Activated B cell treated with CpG ODN at 0.5 μM for 24 hours (primary cell): ENCODE data around the gene BRME1. TPM values are rescaled to one million over a fixed set of nuclear protein-coding genes. Genes with fewer than 3 reads are reported as not detected.

Experiments
- ATAC-seq: fragments of 200-7000 bp; cut with Tn5 transposase; one replicate; pipeline ENCODE4 v1.10.0; 2021; ENCODE audit warnings: low read depth, mild to moderate bottlenecking, moderate library complexity
- CTCF ChIA-PET: fragments of 350-600 bp; sonication (Branson Sonifier 250); formaldehyde crosslinking; loops from one replicate; lab custom pipeline; 2021; ENCODE audit warnings: antibody characterized with exemption; lab: Charles Lee
- POLR2A ChIA-PET: fragments of 350-600 bp; sonication (Branson Sonifier 250); formaldehyde crosslinking; loops from one replicate; lab custom pipeline; 2021; ENCODE audit warnings: antibody characterized with exemption; lab: Charles Lee
- DNase-seq: peaks from one replicate; pipeline ENCODE4 v3.0.0; 2022
- H3K27ac Mint-ChIP-seq: one replicate; pipeline ENCODE4 v1.8.0; 2020; ENCODE audit warnings: mixed read lengths
- H3K27me3 Mint-ChIP-seq: one replicate; pipeline ENCODE4 v1.8.0; 2021; ENCODE audit warnings: mixed read lengths
- H3K36me3 Mint-ChIP-seq: one replicate; pipeline ENCODE4 v1.8.0; 2021; ENCODE audit warnings: low read depth, mixed read lengths
- H3K4me1 Mint-ChIP-seq: one replicate; pipeline ENCODE4 v1.8.0; 2021; ENCODE audit warnings: mixed read lengths
- H3K4me3 Mint-ChIP-seq: one replicate; pipeline ENCODE4 v1.8.0; 2020; ENCODE audit warnings: mild to moderate bottlenecking, mixed read lengths
- H3K9me3 Mint-ChIP-seq: one replicate; pipeline ENCODE4 v1.8.0; 2020; ENCODE audit warnings: mixed read lengths
- CTCF ChIP-seq: fragments of 200-600 bp; IDR thresholded peaks from one replicate; pipeline ENCODE4 v1.8.0; 2022; ENCODE audit warnings: antibody characterized with exemption, mild to moderate bottlenecking
- intact Hi-C: fragments of 100-400 bp; cut with micrococcal nuclease; formaldehyde crosslinking; loops from one replicate; pipeline ENCODE4 v1.15.1; 2024
- total RNA-seq: library from RNA; stranded (reverse); gene quantifications from 2 replicates; pipeline ENCODE4 v1.2.3, GENCODE V29; 2022

BRME1 gene
- total RNA-seq, 1 donor from 2014 or later: 2.0 TPM

- no peaks in the 10 kb centered on the region for H3K27me3 Mint-ChIP-seq
- no peak for ATAC-seq
- CTCF ChIA-PET: no interaction called here
- no peak overlapping the region for H3K4me3 Mint-ChIP-seq
- peaks cover 68% of the 10 kb centered on the region for H3K36me3 Mint-ChIP-seq
- no peak overlapping the region for H3K27ac Mint-ChIP-seq
- POLR2A ChIA-PET: no interaction called here
- no peak for TF ChIP-seq CTCF
- no peaks in the 10 kb centered on the region for H3K4me1 Mint-ChIP-seq
- intact Hi-C loops: no loop called here
- peaks cover 3% of the 10 kb centered on the region for H3K9me3 Mint-ChIP-seq
- no peak for DNase-seq
These were observed 13.0 kb upstream of the BRME1 start for GRCh38 chr19:13918726-13919411.

GRCh38 chr19:13917888-13918406, 12.0 kb upstream of the BRME1 start:
- no peaks in the 10 kb centered on the region for H3K4me1 Mint-ChIP-seq
- H3K27ac Mint-ChIP-seq: no peak overlapping the region
- H3K27me3 Mint-ChIP-seq: no peaks in the 10 kb centered on the region
- ATAC-seq (no peak), DNase-seq (no peak)
- no peak overlapping the region for H3K4me3 Mint-ChIP-seq
- no peak for TF ChIP-seq CTCF
- intact Hi-C loops: no loop called here
- ChIA-PET POLR2A (interaction anchor here (0.6 kb wide), 1 partner anchor 35 kb away, joined by 5 read pairs; no protein-coding TSS in a partner anchor), CTCF (no interaction called here)
- peaks cover 3% of the 10 kb centered on the region for H3K9me3 Mint-ChIP-seq
- peaks cover 67% of the 10 kb centered on the region for H3K36me3 Mint-ChIP-seq

- CTCF ChIA-PET: no interaction called here
- no peaks in the 10 kb centered on the region for H3K9me3 Mint-ChIP-seq
- H3K27ac Mint-ChIP-seq: no peak overlapping the region
These were observed 8.9 kb upstream of the BRME1 start for GRCh38 chr19:13914777-13915176.

GRCh38 chr19:13913352-13913751, 7.4 kb upstream of the BRME1 start:
- no peaks in the 10 kb centered on the region for H3K4me1 Mint-ChIP-seq
- POLR2A ChIA-PET: no interaction called here
- no peak for ATAC-seq
- DNase-seq: no peak
- no peak overlapping the region for H3K4me3 Mint-ChIP-seq
- intact Hi-C loops: no loop called here
- CTCF ChIA-PET: no interaction called here
- H3K9me3 Mint-ChIP-seq: no peaks in the 10 kb centered on the region
- no peak for TF ChIP-seq CTCF
- no peaks in the 10 kb centered on the region for H3K27me3 Mint-ChIP-seq
- H3K27ac Mint-ChIP-seq: no peak overlapping the region
- H3K36me3 Mint-ChIP-seq: peaks cover 53% of the 10 kb centered on the region

More at GRCh38 chr19:13914777-13915176, 8.9 kb upstream of the BRME1 start:
- Mint-ChIP-seq H3K4me3 (no peak overlapping the region), H3K4me1 (no peaks in the 10 kb centered on the region), H3K36me3 (peaks cover 56% of the 10 kb centered on the region), H3K27me3 (no peaks in the 10 kb centered on the region)
- TF ChIP-seq CTCF: no peak
- ATAC-seq: no peak
- POLR2A ChIA-PET: interaction anchor here (0.8 kb wide), 1 partner anchor 33 kb away, joined by 3 read pairs; no protein-coding TSS in a partner anchor
- DNase-seq: no peak
- intact Hi-C loops: no loop called here

- no peak for TF ChIP-seq CTCF
- H3K9me3 Mint-ChIP-seq: no peaks in the 10 kb centered on the region
- H3K4me1 Mint-ChIP-seq: peaks cover 11% of the 10 kb centered on the region
- ATAC-seq: no peak
- H3K36me3 Mint-ChIP-seq: peaks cover 23% of the 10 kb centered on the region
- H3K4me3 Mint-ChIP-seq: no peak overlapping the region
- POLR2A ChIA-PET: interaction anchor here (0.6 kb wide), 1 partner anchor 119 kb away, joined by 5 read pairs; no protein-coding TSS in a partner anchor
- DNase-seq: no peak
- intact Hi-C loops: no loop called here
- H3K27ac Mint-ChIP-seq: no peak overlapping the region
- no peaks in the 10 kb centered on the region for H3K27me3 Mint-ChIP-seq
- CTCF ChIA-PET: no interaction called here
These were observed 3.5 kb upstream of the BRME1 start for GRCh38 chr19:13909430-13909829.
